ENCODE measurements around the gene PIGQ. TPM values are rescaled to one million over a fixed set of nuclear protein-coding genes. Genes with fewer than 3 reads are reported as not detected.

The PIGQ gene
- total RNA-seq, 1 donor from 2014 or later = 63.6 TPM

GRCh38 chr16:523097-523741 lies 46.5 kb upstream of the PIGQ start:
- H3K4me3 Mint-ChIP-seq (ENCODE audit: unreplicated experiment) = no peak overlapping the region
- no peaks in the 10 kb centered on the region for H3K27me3 Mint-ChIP-seq (ENCODE audit: unreplicated experiment)
- peaks cover 23% of the 10 kb centered on the region for H3K4me1 Mint-ChIP-seq (ENCODE audit: unreplicated experiment)
- no peak overlapping the region for H3K27ac Mint-ChIP-seq (ENCODE audit: unreplicated experiment)
- H3K9me3 Mint-ChIP-seq (ENCODE audit: unreplicated experiment) = no peaks in the 10 kb centered on the region
- peaks cover 11% of the 10 kb centered on the region for H3K36me3 Mint-ChIP-seq (ENCODE audit: unreplicated experiment)
- TF ChIP-seq, protein P1, sequence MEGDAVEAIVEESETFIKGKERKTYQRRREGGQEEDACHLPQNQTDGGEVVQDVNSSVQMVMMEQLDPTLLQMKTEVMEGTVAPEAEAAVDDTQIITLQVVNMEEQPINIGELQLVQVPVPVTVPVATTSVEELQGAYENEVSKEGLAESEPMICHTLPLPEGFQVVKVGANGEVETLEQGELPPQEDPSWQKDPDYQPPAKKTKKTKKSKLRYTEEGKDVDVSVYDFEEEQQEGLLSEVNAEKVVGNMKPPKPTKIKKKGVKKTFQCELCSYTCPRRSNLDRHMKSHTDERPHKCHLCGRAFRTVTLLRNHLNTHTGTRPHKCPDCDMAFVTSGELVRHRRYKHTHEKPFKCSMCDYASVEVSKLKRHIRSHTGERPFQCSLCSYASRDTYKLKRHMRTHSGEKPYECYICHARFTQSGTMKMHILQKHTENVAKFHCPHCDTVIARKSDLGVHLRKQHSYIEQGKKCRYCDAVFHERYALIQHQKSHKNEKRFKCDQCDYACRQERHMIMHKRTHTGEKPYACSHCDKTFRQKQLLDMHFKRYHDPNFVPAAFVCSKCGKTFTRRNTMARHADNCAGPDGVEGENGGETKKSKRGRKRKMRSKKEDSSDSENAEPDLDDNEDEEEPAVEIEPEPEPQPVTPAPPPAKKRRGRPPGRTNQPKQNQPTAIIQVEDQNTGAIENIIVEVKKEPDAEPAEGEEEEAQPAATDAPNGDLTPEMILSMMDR (IDR thresholded peaks at IDR 0.05) = no peak
- DNase-seq (ENCODE audit: extremely low spot score, unreplicated experiment) = no peak

DNA sequence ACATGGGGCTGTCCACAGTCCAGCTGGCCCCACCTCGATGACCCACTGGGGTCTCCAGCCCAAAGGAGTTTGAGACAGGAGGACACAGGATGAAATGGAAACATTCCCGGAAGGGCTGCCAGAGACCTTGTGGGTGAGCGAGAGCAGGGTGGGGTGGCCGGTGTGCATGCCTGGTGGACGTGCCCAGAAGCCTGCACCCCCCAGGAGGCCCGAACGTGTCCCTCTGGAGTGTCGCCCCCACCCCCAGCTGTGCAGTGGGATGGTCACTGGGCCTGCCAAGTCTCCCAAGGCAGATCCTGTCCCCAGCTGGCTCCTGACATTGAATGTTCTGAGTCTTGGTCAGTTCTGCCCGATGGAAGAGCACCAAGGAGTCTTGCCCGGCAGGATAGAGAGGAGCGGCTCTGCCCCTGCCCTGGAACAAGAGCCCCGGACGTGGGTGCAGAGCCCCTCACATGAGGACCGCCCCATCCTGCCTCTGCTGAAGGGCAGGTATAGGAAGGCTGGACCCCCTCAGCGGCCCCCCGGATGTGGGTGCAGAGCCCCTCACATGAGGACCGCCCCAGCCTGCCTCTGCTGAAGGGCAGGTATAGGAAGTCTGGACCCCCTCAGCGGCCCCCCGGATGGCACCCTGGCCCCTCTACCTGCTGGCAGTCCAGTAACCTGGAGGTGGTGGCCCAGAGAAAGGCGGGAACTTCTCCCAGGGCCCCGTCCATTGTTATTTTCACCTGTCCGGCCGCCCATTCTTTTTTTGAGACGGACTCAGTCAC lies 45.3 kb upstream of the PIGQ start:
- no peak for DNase-seq (ENCODE audit: extremely low spot score, unreplicated experiment)
- Mint-ChIP-seq H3K4me3 (ENCODE audit: unreplicated experiment) (no peak overlapping the region), H3K36me3 (ENCODE audit: unreplicated experiment) (peaks cover 10% of the 10 kb centered on the region), H3K27me3 (ENCODE audit: unreplicated experiment) (no peaks in the 10 kb centered on the region), H3K9me3 (ENCODE audit: unreplicated experiment) (no peaks in the 10 kb centered on the region), H3K4me1 (ENCODE audit: unreplicated experiment) (peaks cover 35% of the 10 kb centered on the region), H3K27ac (ENCODE audit: unreplicated experiment) (peak overlapping the region; percentile 27)
- TF ChIP-seq, protein P1 (IDR thresholded peaks at IDR 0.05) = no peak

DNA sequence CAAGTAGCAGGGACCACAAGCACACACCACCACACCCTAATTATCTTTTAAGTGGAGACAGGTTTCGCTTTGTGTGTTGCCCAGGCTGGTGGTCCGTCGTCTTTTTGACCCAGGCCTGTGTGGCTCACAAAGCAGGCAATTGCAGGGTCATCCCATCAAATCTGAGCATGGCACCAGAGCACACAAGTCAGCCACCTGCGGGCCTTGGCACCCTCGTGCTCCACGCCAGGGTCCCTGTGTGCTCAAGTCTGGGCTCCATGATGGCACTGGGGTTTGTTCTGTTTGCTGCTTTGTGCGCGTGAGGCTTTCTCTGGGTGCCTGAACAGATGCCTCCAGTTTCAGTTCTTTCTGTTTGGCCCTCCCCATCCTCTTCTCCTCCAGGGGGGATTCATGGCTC lies 44.6 kb upstream of the PIGQ start:
- Mint-ChIP-seq H3K4me3 (ENCODE audit: unreplicated experiment) (peak overlapping the region; percentile 84), H3K4me1 (ENCODE audit: unreplicated experiment) (peaks cover 41% of the 10 kb centered on the region), H3K27me3 (ENCODE audit: unreplicated experiment) (no peaks in the 10 kb centered on the region), H3K27ac (ENCODE audit: unreplicated experiment) (peak overlapping the region; percentile 96), H3K9me3 (ENCODE audit: unreplicated experiment) (no peaks in the 10 kb centered on the region), H3K36me3 (ENCODE audit: unreplicated experiment) (peaks cover 8% of the 10 kb centered on the region)
- no peak for DNase-seq (ENCODE audit: extremely low spot score, unreplicated experiment)
- TF ChIP-seq, protein P1 (IDR thresholded peaks at IDR 0.05) = no peak

- no peak for DNase-seq (ENCODE audit: extremely low spot score, unreplicated experiment)
These were observed 44.1 kb upstream of the PIGQ start for GRCh38 chr16:525520-526180.

More at GRCh38 chr16:525520-526180, 44.1 kb upstream of the PIGQ start:
- Mint-ChIP-seq H3K36me3 (ENCODE audit: unreplicated experiment) (peaks cover 6% of the 10 kb centered on the region), H3K27me3 (ENCODE audit: unreplicated experiment) (no peaks in the 10 kb centered on the region), H3K4me1 (ENCODE audit: unreplicated experiment) (peaks cover 45% of the 10 kb centered on the region), H3K9me3 (ENCODE audit: unreplicated experiment) (no peaks in the 10 kb centered on the region), H3K27ac (ENCODE audit: unreplicated experiment) (peak overlapping the region; percentile 96), H3K4me3 (ENCODE audit: unreplicated experiment) (peak overlapping the region; percentile 84)
- TF ChIP-seq, protein P1 (IDR thresholded peaks at IDR 0.05) = no peak
